Effector memory CD8-positive, alpha-beta T cell (primary cell): ENCODE data around the gene KCNK15.
"Not testable (repeated sequence)": the region's sequence is repeated elsewhere in the genome, so short reads cannot be mapped to it uniquely, and the experiment has no call there.

Source experiments
- ATAC-seq: fragments of 150-1000 bp; cut with Tn5 transposase; replicated peaks from 2 replicates; pipeline ENCODE4 v1.10.0; 2021; ENCODE audit warnings: mild to moderate bottlenecking, moderate library complexity
- DNase-seq, 3 experiments: peaks; one replicate each; pipeline ENCODE4 v3.0.0; 2021
- H3K27ac Mint-ChIP-seq, 2 donors: one replicate each; pipeline ENCODE4 v1.8.0; 2022; ENCODE audit warnings: mild to moderate bottlenecking in 2 of 2, mixed read lengths in 2 of 2, moderate library complexity in 2 of 2
- H3K27me3 Mint-ChIP-seq, 2 donors: one replicate each; pipeline ENCODE4 v1.8.0; 2022; ENCODE audit warnings: mixed read lengths in 2 of 2
- H3K36me3 Mint-ChIP-seq: one replicate; pipeline ENCODE4 v1.8.0; 2022; ENCODE audit warnings: mild to moderate bottlenecking, moderate library complexity, mixed read lengths; ENCODE audit not compliant: insufficient read depth
- H3K4me1 Mint-ChIP-seq, 2 donors: one replicate each; pipeline ENCODE4 v1.8.0; 2022; ENCODE audit warnings: low read depth in 2 of 2, mixed read lengths in 2 of 2
- H3K4me3 Mint-ChIP-seq, 2 donors: one replicate each; pipeline ENCODE4 v1.8.0; 2022; ENCODE audit warnings: mild to moderate bottlenecking in 2 of 2, mixed read lengths in 2 of 2, moderate library complexity in 2 of 2
- H3K9me3 Mint-ChIP-seq, 2 donors: one replicate each; pipeline ENCODE4 v1.8.0; 2022; ENCODE audit warnings: mixed read lengths in 2 of 2

Gene KCNK15

GRCh38 chr20:44762466-44763140 is 16.9 kb downstream of the KCNK15 start:
- no peak for DNase-seq
- Mint-ChIP-seq H3K4me1 (peaks cover 0 to 1% of the 10 kb centered on the region in 2 donors), H3K4me3 (no peak overlapping the region), H3K9me3 (no peaks in the 10 kb centered on the region), H3K27me3 (peaks cover 28 to 67% of the 10 kb centered on the region in 2 donors), H3K27ac (no peak overlapping the region), H3K36me3 (no peaks in the 10 kb centered on the region)
- ATAC-seq: no peak

- peaks cover 34 to 64% of the 10 kb centered on the region in 2 donors for H3K27me3 Mint-ChIP-seq
- not testable (repeated sequence) for ATAC-seq, DNase-seq, H3K4me1 Mint-ChIP-seq, H3K27ac Mint-ChIP-seq, H3K4me3 Mint-ChIP-seq, H3K9me3 Mint-ChIP-seq, H3K36me3 Mint-ChIP-seq
These were observed 18.1 kb downstream of the KCNK15 start for GRCh38 chr20:44763798-44764197.

DNA sequence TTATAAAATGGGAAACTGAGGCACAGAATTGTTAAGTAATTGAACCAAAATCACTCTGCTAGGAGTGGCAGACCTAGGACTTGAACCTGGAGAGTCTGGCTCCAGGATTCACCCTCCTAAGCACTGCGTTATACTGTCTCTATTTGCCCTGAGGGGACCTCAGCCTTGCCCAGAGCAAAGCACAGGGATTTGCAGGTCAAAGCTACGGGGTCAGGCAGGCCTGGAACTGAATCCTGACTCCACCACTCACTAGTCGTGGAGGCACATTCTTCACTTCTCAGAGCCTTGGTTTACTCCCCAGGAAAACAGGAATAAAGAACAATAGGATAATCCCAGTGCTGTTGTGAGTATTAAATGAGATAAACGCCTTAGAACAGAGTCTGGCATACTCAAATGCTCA is 19.4 kb downstream of the KCNK15 start:
- ATAC-seq: no peak
- no peak for DNase-seq
- Mint-ChIP-seq H3K9me3 (no peaks in the 10 kb centered on the region), H3K36me3 (no peaks in the 10 kb centered on the region), H3K4me3 (no peak overlapping the region), H3K27me3 (peaks cover 41 to 64% of the 10 kb centered on the region in 2 donors), H3K4me1 (peaks cover 0 to 4% of the 10 kb centered on the region in 2 donors), H3K27ac (no peak overlapping the region)

DNA sequence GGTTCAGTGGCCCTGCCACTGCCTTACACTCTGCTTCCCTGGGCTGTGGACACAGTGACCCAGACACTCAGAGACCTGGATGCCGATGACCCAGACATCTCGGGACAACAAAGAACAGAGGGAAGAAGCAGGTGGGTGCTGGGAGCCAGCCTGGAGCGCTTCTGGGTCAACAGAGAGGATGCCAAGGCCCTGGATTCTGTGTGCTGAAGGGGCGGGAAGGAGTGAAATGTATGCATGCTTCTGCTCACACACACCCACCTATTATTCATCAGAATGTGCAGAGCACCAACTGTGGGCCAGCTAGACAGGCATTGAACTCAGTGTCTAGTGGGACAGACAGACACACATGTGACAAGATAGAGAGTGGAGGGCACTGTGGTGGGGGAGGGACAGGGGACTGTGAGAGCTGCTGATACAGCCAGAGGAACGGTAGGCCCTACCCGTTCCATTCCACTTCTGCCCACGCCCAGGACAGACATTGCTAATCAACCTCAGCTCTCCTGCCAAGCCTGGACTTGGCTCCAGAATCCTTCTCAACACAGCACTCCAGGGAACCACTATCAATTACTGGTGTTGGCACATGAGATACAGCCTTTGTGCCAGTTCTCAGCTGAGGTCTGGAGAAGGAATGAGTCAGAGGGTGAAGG is 20.2 kb downstream of the KCNK15 start:
- no peak for DNase-seq
- Mint-ChIP-seq H3K9me3 (no peaks in the 10 kb centered on the region), H3K36me3 (no peaks in the 10 kb centered on the region), H3K4me3 (no peak overlapping the region), H3K4me1 (peaks cover 0 to 4% of the 10 kb centered on the region in 2 donors), H3K27me3 (peaks cover 41 to 66% of the 10 kb centered on the region in 2 donors), H3K27ac (no peak overlapping the region)
- no peak for ATAC-seq

- H3K4me1 Mint-ChIP-seq: peaks cover 0 to 4% of the 10 kb centered on the region in 2 donors
- H3K27ac Mint-ChIP-seq: no peak overlapping the region
- DNase-seq (no peak), ATAC-seq (no peak)
- no peaks in the 10 kb centered on the region for H3K9me3 Mint-ChIP-seq
- H3K27me3 Mint-ChIP-seq: peaks cover 41 to 59% of the 10 kb centered on the region in 2 donors
- H3K36me3 Mint-ChIP-seq: no peaks in the 10 kb centered on the region
- H3K4me3 Mint-ChIP-seq: no peak overlapping the region
These were observed 22.6 kb downstream of the KCNK15 start for GRCh38 chr20:44768256-44768655.

GRCh38 chr20:44768854-44769480 is 23.3 kb downstream of the KCNK15 start:
- no peak for DNase-seq
- peaks cover 37 to 52% of the 10 kb centered on the region in 2 donors for H3K27me3 Mint-ChIP-seq
- no peaks in the 10 kb centered on the region for H3K9me3 Mint-ChIP-seq
- no peak overlapping the region for H3K27ac Mint-ChIP-seq
- no peaks in the 10 kb centered on the region for H3K36me3 Mint-ChIP-seq
- H3K4me3 Mint-ChIP-seq: no peak overlapping the region
- ATAC-seq: no peak
- H3K4me1 Mint-ChIP-seq: peaks cover 0 to 4% of the 10 kb centered on the region in 2 donors

DNA sequence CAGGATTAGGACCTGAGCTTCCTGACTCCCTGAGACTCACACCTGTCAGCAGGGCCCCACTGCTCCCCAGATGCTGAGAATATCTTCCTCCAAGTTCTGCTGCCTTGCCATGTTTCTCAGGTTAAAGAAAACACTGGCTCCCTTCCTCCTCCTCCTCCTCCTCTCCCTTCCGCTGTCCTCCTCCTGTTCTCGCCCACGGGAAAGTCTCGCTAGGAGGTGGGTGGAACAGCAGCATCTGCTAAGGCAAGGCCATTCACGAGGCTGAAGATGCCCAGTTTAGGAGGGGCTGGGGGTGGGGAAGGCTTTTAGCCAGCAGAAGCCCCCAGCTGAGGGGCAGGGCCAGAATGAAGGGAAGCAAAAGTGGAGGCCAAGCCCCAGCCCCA is 23.8 kb downstream of the KCNK15 start:
- no peak overlapping the region for H3K27ac Mint-ChIP-seq
- H3K4me1 Mint-ChIP-seq: peaks cover 0 to 4% of the 10 kb centered on the region in 2 donors
- ATAC-seq: no peak
- no peak overlapping the region for H3K4me3 Mint-ChIP-seq
- no peaks in the 10 kb centered on the region for H3K36me3 Mint-ChIP-seq
- DNase-seq: no peak
- peaks cover 32 to 47% of the 10 kb centered on the region in 2 donors for H3K27me3 Mint-ChIP-seq
- H3K9me3 Mint-ChIP-seq: no peaks in the 10 kb centered on the region

GRCh38 chr20:44770484-44771171 is 25.0 kb downstream of the KCNK15 start:
- DNase-seq: no peak
- Mint-ChIP-seq H3K27me3 (peaks cover 23 to 40% of the 10 kb centered on the region in 2 donors), H3K4me3 (no peak overlapping the region), H3K27ac (no peak overlapping the region), H3K4me1 (peaks cover 0 to 2% of the 10 kb centered on the region in 2 donors), H3K9me3 (no peaks in the 10 kb centered on the region), H3K36me3 (no peaks in the 10 kb centered on the region)
- ATAC-seq: no peak

DNA sequence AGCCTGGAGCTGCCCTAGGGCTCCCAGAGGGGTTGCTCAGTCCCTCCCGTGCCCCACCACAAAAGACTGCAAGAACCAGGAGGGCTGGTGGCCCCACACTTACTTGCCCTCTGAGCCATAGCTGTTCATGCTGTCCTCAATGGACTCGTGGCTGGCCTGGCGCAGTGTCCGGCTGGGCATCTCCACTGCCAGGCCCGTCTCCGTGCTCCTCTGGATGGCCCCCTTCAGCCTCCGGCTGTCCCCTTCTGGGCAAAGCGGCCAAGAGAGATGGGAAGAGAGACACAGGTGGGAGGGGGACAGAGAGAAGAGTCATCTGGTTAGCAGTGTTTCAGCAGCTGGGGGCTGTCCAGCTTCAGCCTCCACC is 25.5 kb downstream of the KCNK15 start:
- Mint-ChIP-seq H3K27me3 (peaks cover 19 to 39% of the 10 kb centered on the region in 2 donors), H3K27ac (no peak overlapping the region), H3K4me3 (no peak overlapping the region), H3K9me3 (no peaks in the 10 kb centered on the region), H3K36me3 (no peaks in the 10 kb centered on the region), H3K4me1 (peaks cover 0 to 2% of the 10 kb centered on the region in 2 donors)
- ATAC-seq (no peak), DNase-seq (no peak)

- Mint-ChIP-seq H3K4me3 (no peak overlapping the region), H3K36me3 (no peaks in the 10 kb centered on the region), H3K27ac (no peak overlapping the region), H3K4me1 (peaks cover 0 to 2% of the 10 kb centered on the region in 2 donors), H3K9me3 (no peaks in the 10 kb centered on the region), H3K27me3 (peaks cover 22 to 36% of the 10 kb centered on the region in 2 donors)
- ATAC-seq: no peak
- DNase-seq: no peak
These were observed 27.0 kb downstream of the KCNK15 start for GRCh38 chr20:44772636-44773035.

DNA sequence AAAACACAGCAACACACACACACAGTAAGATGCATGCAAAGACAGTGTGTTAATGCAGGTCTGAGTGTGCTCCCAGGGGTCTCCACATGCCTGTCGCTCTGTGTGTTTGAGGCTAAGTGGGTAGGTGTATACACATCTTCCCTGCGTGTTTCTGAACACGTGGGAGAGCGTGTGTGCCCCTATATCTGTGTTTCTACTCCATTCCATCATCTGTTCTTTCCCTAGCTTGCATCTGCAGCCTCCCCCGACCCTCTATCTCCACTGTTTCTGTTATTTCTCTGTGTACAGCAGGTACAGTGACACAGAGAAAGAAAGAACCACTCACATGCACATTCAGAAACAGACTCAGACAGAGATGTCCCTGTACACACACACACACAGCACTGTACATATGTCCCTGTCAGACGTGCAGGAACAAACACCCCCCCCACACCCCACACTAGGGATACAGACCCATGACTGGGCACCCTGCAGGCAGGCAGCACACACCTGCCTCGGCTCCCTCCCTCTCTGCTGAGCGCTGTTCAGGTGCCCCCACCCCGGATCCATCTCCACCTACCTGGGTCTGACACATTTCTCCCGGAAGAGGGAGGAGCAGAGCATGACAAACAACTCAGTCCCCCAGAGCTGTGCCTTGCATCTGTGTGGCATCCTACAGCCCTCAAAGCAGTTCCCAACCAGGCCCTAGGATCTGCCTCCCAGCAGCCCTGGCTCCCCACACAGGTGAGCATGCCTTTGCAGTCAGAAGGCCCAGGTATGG is 27.6 kb downstream of the KCNK15 start:
- peaks cover 22 to 35% of the 10 kb centered on the region in 2 donors for H3K27me3 Mint-ChIP-seq
- H3K36me3 Mint-ChIP-seq: no peaks in the 10 kb centered on the region
- H3K4me1 Mint-ChIP-seq: peaks cover 0 to 2% of the 10 kb centered on the region in 2 donors
- no peak overlapping the region for H3K4me3 Mint-ChIP-seq
- H3K27ac Mint-ChIP-seq: no peak overlapping the region
- no peaks in the 10 kb centered on the region for H3K9me3 Mint-ChIP-seq
- DNase-seq (no peak), ATAC-seq (no peak)

DNA sequence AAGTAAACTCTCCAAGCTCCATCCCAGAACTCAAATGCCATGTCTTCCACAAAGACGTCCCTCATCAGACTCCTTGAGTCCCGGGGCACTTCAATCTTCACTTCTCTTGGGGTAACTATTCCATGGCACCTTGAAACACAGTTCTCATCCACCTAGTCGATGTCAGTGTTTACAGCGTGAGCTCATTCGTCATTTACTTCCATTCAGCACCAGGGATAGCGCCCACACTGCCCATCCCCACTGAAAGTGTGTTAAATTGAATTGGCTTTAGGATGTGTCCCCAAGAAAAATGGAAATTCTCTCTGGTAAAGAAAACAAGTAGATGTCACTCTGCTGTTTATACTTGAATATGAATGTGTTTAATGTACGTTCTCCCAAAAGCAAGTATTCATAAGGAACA is 31.3 kb downstream of the KCNK15 start:
- H3K27me3 Mint-ChIP-seq: peaks cover 27 to 29% of the 10 kb centered on the region in 2 donors
- no peaks in the 10 kb centered on the region for H3K9me3 Mint-ChIP-seq
- H3K4me3 Mint-ChIP-seq: no peak overlapping the region
- no peak for DNase-seq
- H3K27ac Mint-ChIP-seq: no peak overlapping the region
- no peaks in the 10 kb centered on the region for H3K4me1 Mint-ChIP-seq
- H3K36me3 Mint-ChIP-seq: no peaks in the 10 kb centered on the region
- ATAC-seq: no peak

- no peaks in the 10 kb centered on the region for H3K4me1 Mint-ChIP-seq
- no peak for ATAC-seq
These were observed 34.6 kb downstream of the KCNK15 start for GRCh38 chr20:44780226-44780625.

More at GRCh38 chr20:44780226-44780625, 34.6 kb downstream of the KCNK15 start:
- H3K36me3 Mint-ChIP-seq: no peaks in the 10 kb centered on the region
- no peak overlapping the region for H3K4me3 Mint-ChIP-seq
- peak in 2 of 3 experiments; percentile 4 to 12 for DNase-seq
- no peaks in the 10 kb centered on the region for H3K9me3 Mint-ChIP-seq
- no peak overlapping the region for H3K27ac Mint-ChIP-seq
- peaks cover 40 to 43% of the 10 kb centered on the region in 2 donors for H3K27me3 Mint-ChIP-seq
